ENCODE results near the gene TOM1L1.

TOM1L1 gene

DNA sequence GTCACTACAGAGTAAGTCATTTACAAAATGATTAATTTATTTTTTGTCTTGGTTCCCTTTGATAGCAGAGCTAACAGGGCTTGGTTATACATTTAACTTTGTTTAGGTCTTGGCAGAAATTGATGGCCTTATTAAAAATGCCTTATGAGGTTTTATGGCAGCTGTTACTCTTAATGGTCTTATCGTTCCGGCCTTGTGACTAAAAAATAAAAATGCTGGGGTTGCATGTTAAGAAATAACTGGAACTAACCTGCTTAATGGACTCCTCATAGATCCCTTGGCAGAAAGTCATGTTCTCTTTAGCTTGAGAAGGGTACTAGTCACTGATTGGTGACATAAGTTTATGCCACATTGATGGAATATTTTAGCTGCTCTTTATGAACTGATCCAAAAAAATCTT is 49.5 kb downstream of the TOM1L1 start:
- no peak for ATAC-seq

DNA sequence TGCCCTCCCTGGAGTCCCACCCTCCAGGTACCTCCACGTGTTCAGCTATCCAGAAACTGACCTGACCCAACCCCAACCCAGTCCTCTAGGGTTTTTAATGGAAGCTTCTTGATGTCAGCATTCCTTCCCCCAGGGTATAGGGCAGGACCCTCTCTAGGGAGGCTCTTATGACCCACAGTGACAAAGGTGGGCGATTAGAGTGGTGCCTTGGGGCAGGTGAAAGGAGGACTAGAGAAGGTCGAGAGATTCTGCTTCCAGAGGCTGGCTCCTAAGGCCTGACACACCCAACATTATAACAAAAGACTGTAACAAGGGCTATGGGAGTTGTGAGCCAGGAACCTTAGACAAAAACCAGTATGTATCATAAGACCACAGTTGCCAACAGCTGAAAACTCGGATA is 50.6 kb downstream of the TOM1L1 start:
- ATAC-seq = no peak

DNA sequence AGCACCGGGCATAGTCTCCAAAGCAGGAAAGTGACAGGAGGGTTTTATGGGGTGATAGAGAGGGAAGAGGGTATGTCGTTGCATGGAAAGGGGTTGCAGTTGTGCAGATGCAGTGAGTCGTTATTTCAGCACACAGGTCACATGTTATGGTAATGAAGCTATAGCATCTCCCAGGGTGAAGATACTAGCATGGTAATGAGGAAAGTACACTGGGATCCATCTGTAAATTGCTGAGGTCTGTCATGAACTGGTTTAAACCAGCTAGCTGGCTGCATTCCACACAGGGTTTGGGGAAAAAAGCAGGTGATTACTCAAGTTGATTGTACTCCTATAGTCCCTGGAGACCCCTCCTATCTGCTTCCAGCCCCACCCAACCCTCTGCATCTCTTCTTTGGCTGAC is 56.1 kb downstream of the TOM1L1 start:
- no peak for ATAC-seq

DNA sequence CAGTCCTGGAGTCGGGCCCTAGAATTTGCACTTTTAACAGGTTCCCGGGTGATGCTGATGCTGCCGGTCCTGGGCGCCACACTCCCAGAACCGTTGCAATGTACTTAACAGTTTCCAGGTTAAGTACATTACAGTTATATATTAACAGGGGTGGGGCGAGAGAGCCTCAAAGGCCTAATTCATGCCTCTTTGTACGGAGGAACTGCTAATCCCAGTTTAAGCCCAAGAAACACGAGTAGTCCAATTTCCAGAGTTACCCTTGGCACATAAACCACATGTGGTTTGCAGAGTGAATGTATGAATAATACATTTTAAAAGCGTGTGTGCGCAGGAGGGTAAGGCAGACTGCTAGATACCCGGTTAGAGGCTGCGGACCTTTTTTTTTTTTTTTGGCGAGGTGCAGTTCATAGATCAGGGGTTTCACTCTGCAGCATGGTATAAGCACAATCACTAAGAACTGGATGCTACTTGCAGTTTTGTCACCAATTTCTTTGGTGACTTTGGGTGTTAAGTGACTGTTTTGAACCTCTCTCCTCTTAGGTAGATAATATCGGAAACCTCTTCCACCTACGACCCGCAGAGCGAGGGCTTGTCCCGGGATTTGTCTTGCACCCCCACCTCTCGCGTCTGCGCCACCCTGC is 67.1 kb downstream of the TOM1L1 start:
- peak; percentile 33 to 51 for ATAC-seq

DNA sequence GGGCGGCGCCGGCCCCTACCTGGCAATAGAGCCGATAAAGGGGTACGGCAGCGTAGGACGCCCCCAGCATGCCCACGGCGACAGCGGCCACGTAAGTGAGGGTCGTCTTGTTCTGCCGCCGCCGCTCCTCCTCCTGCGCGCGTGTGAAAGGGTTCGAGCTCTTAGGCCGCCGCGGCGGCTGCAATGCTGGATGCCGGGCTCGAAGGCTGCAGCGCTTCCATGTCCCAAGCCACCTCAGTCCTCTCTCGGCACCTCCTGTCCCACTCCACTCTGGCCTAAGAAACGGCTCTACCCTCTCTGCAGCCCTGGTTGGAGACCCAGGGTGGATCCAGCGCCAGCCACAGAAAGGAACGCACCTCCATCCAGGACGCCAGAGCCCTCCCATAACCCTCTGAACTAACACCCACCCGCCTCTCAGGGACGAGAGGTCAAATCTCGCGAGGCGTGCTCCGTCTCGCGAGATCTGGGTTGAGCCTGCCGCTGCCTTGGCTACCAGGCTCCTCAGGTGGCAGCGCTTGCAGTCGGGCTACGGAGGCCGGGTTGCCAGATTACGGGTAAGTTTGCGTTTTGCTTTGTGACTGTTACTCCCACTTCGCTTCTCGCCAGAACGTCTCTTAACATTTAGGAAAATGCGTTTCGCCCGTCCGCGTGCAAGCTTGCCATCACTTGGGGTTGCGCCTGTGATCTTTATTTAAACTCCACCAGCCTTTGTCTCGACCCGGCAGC is 67.8 kb downstream of the TOM1L1 start, which contains the start of the genes COX11 and STXBP4:
Gene COX11 (minus strand): TSS at position 393 of the 726 bp plus-strand sequence. CDS start 8 bp downstream, at position 385.
Gene STXBP4 (plus strand): TSS at position 504 of the 726 bp plus-strand sequence. CDS start 17,455 bp downstream, outside the sequence.
- ATAC-seq = peak; percentile 96 to 97

DNA sequence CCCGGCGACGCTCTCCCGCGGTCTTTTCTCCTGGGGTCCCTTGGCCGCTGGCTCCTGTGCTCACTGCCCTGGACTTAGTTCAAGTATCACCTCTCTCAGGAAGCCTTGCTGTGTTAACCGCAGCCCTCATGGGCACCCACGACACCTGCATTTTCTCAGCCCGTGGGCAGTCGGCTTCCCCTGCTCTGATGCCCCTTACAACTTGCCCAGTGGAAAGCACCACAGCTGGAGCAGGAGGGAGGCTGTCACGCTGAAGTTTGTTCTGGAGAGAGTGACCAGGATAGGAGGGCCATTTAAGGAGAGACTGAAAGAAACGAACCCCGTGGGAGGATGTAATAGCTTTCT is 68.3 kb downstream of the TOM1L1 start:
- ATAC-seq = peak; percentile 4 to 24

DNA sequence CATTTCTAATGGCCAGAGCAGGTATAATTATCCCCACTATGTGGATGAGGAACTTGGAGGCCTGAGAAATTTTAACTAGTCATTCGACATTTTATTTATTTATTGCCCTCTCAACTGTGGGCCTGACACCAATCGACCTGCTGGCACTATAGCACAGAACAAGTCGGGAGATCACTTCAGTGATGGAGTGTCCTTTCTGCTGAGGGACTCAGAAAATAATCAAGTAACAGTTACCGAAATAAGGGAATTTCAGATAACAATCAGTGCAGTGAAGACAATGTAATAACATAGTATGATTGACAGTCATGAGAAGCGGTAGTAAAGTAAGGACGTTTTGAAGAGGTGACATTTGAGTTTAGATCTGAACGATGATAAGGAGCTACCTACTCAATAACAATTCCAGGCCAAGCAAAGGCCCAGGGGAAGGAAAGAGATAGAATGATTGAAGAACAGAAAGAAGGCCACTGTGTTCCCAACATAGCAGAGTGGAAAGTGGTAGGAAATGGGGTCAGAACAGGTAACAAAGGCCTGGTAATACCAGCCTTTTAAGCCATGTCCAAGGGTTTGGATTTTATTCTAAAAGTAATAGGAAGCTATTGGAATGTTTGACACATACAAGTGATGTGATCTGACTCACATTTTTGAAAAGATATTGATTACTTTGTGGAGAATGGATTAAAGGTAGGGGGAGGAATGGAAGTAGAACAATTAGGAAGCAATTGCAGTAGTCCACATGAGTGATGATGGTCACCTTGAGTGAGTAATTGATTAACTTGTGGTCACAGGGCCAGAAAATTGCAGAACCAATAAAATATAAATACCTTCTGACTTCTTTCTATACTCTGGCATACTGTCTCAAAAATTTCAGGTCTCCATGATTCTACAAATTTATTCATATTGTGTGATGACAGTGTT is 69.3 kb downstream of the TOM1L1 start:
- ATAC-seq = no peak

DNA sequence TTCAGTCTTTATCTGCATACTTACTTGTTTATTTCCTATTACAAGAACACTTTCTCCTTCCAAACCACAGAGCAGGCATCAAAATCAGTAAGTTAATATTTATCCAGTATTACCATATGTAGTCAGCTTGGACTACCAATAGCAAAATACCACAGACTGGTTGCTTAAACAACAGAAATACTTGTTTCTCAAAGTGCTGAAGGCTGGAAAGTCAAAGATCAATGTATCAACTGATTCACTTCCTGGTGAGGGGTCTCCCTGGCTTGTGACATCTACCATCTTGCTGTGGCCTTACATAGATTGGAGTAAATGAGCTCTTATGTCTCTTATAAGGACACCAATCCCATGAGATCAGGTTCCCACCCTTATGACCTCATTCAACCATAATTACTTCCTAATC is 70.5 kb downstream of the TOM1L1 start:
- ATAC-seq = no peak

DNA sequence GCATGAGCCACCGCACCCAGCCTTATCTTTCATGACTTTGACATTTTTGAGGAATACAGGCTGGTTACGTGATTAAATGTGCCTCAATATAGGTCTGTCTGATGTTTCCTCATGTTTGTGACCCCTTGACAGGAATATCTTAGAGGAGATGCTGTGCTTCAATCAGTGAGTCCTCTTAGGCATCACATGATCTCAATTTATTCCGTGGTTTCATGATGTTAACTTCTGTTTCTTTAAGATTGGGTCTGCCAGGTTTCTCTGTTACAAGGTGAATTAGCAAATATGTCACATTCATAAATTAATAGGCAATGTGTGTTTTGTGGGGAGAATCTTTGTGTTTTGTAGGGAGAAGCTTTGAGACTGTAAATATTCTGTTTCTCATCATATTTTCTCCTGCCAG is 71.2 kb downstream of the TOM1L1 start:
- ATAC-seq = no peak

DNA sequence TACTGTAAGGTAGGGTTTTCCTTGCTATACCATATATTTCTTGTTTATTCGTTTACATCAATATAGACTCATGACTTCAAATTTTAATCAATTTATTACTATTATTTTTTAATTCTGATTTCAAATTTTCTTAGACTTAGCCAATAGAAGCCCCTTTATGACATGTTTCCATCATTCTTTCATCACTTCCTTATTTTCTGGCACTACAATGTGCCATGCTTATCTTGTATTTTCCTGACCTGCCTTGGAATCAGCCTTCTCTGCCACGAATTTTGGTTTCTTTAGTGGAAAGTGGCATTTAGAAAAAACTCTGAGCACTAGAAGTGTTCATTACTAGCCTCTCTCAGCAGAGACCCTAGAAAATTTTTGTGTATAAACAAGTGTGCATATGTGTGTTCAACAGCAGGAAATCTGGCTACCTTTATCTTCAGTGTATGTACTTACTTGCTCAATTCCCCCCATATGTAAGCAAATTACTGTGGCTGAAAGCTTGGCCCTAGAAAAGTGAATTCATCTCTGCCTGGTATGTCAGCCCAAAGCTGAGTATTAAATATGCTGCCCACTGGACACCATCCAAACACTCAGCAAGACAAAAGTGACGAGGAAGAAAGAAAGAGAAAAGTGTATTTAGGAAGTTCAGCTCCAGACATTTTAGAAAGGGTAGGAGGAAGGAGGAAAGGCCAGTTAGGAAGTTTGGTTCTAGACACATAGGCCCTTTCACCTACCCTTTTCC is 71.9 kb downstream of the TOM1L1 start:
- ATAC-seq = no peak

DNA sequence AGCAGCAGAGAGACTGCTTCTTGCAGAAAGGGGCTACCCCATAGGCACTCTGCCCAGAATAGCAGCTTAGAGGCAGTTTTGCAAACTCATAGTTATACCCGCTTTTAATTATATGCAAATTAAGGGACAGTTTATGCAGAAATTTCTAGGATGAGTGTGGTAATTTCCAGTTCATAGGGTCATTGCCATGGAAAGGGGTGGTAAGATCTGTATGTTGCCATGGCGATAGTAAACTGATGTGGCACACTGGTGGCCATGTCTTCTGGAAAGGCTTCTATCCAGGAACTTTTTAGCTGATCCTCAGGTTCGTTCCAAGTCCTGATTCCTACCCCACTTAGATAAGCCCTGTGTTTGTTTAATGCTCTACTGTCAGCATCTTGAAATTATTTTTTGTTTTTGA is 74.1 kb downstream of the TOM1L1 start:
- no peak for ATAC-seq

DNA sequence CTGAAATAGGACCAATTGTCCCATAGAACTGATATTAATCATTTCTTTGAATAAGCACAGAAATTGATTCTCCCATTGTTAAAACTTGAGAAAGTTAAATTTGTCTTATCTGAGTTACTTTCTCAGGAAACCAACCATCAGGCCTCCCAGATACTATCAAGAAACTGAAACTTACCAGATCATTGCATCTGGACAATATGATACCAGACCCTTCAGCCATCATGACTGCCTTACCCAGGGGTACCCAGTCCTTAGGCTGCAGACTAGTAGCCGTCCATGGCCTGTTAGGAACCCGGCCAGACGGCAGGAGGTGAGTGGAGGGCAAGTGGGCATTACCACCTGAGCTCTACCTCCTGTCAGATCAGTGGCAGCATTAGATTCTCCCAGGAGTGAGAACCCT is 75.7 kb downstream of the TOM1L1 start:
- ATAC-seq = no peak

DNA sequence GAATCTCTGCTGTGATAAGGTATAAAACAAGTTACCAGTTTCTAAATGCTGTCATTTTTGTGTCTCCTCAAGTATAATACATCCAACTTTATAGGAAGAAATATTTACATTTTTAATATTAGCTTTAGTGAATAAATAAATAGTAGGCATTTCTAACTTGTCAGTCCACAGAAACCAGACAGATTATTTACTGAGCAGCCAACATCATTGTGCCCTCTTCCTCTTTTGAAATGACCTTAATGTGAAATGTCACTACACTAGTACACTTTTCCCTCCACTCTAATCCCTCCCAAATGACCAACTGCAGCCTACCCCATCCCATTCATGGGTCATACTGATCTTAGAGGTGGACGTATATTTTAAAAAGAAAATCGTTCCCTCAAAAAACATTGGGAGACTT is 77.1 kb downstream of the TOM1L1 start:
- no peak for ATAC-seq

DNA sequence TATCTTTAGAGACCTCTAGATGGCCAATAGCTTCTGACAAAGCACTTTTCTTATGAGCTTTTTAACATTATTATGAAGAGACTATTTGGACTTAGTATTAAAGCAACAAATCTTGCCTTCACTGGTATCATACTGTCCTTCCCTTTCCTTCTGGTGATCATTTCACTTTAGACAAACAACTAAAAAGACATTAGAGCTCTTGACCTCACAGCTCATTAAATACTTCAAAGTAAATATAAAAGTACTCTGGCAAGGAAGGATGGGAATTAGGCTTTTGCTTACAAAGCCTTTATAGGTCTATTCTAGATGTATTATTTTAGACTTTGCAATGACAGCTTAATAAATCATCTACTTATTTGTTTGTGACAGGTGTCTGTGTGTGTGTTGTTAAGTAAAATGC is 79.0 kb downstream of the TOM1L1 start:
- no peak for ATAC-seq

DNA sequence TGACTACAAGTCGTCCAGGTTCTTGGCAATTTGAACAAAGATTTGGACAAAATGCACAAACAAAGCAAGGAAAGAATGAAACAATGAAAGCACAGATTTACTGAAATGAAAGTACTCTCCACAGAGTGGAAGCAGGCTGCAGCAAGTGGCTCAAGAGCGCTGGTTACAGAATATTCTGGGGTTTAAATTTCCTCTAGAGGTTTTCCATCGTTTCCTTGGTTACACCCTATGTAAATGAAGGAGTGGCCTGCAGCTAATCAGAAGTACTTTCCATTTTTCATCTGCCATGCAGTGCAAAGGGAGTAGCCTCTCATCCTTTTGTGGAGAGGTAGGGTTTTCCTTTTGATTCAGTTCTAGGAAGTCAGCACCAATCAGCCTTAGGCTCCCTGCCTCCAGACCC is 79.7 kb downstream of the TOM1L1 start:
- ATAC-seq = no peak

DNA sequence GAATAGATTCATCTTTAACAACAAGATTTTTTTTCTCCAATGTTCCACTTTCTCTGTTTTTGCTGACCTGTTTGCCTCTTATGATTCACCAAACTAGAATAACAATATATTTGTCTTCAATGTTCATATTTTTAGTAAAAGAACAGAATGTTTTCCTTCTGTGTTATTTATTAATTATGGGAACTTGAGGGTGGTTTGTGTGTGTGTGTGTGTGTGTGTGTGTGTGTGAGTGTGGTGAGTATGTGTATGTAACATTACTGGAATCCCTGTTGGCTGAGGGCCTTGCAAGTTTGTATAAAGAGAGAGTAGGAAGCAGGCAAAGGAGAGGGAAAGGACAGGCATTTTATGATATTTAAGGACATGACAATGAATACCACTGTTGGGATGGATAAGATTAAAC is 81.7 kb downstream of the TOM1L1 start:
- ATAC-seq = no peak

DNA sequence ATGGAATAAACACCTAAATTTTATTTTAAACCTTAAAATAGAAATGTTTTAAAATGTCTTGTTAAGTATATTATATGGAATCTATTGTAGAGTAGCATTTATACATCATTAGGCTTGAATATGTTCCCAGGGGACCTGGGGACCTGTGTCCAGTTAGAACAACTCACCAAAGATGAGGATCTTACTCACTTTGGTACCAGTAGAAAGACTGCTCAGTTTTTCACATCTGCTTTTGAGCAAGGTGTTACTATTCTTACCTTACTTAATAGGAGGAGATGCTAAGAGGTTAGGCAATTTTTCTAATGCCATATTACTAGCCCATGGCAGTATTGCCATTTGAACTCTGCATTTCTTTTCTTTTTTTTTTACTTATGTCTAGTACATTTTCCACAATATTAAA is 82.6 kb downstream of the TOM1L1 start:
- ATAC-seq = no peak

DNA sequence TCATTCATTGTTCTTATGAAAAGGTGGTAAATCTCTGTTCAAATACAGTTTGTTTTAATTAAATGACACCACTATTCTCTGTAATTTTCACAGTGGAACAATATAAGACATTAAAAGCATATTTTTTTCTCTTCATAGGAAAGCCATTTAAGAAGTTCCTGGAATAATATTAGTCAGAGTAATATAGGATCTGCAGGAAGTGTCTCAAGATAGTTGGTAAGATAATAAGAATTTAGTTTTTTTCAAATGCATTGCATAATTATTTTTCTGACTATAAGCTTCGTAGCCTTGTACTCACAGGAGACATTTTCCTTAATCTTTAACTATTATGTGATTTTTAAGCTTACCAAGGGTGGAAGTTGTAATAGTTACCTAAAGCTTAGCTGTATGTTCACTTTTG is 84.8 kb downstream of the TOM1L1 start:
- ATAC-seq = no peak

DNA sequence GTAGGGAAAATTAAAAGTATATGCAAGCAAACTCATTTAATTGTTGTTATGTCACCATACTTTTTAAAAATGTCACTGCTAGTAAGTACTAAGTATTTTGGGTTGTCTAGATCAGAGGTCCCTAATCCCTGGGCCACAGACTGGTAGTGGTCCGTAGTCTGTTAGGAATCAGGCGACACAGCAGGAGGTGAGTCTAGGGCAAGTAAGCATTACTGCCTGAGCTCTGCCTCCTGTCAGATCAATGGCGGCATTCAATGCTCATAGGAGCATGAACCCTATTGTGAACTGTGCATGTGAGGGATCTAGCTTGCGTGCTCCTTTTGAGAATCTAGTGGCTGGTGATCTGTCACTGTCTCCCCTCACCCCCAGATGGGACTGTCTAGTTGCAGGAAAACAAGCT is 89.5 kb downstream of the TOM1L1 start:
- ATAC-seq = no peak

DNA sequence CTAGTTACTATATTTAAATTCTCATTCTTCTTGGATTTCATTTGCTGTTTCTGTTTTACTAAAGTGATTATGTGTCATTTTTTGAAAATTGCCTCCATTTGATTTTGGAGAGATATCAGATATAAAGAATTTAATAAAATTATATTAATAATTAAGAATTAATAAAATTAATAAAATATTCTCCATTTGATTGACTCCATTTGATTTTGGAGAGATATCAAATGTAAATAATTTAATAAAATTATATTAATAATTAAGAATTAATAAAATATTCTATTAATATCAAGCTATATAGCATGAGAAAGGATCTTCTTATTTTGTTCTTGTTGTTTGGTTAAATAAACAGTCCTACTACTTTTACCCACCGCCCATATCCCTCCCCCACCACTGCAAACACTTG is 90.9 kb downstream of the TOM1L1 start:
- ATAC-seq = no peak

DNA sequence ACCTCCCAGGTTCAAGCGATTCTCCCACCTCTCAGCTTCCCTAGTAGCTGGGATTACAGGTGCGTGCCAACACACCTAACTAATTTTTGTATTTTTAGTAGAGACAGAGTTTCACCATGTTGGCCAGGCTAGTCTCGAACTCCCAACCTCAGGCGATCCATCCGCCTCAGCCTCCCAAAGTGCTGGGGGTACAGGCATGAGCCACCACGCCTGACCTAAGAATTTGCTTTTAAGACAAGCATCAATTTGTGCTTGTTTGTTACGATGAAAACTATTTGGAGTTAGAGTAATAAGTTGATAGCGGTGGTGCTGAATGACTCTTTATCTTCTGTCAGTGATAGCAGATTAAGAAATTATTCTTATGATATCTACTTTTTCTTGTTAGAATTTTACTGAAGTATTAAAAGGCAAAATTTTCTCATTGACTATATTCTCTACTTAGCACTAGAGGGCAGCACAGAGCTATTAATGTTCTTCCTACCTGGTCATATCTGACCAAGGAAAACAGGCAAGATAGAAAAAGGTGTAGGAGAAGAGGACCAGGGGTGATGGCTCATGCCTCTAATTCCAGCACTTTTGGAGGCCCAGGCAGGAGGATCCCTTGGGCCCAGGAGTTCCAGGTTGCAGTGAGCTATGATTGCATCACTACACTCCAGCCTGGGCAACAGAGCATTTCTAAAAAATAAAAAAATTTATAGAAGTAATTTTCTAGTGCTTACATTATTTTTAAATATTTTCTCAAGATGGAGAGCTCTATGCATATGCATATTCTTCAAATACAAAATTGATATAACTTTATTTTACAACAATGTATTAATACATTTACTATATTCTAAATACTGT is 92.4 kb downstream of the TOM1L1 start:
- ATAC-seq = peak in 1 of 2 donors; percentile 38

DNA sequence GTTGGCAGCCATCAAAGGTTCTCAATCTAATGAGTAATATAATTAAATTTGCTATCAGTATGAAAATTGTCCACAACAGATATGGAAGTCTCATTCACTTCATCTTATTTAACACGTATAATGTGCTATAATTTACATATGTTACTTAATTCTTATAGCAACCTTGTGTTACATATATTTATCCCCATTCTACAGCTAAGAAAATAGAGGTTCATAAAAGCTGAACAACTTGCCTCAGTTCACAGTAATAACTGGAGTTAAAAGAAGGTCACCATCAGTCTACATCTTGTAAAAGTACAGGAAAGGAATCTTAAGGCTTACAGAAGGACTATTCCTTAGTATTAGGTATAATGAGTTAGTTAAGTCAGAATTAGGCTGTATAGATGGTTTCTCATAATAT is 95.8 kb downstream of the TOM1L1 start:
- no peak for ATAC-seq

Measured in activated CD4-positive, CD25-positive, alpha-beta regulatory T cell treated with anti-CD3 and anti-CD28 coated beads, Interleukin-2, amount 50 U/mL, for 24 hours (primary cell).